Neural progenitor cell (in vitro differentiated cells): ENCODE results near the gene MARK4.

ENCODE experiments used
- CTCF ChIP-seq: fragments of 200-600 bp; sonication (generic); IDR thresholded peaks from 2 replicates; pipeline ENCODE4 v1.5.1; 2017; ENCODE audit warnings: antibody characterized with exemption, mild to moderate bottlenecking
- EZH2 ChIP-seq: fragments of 200-600 bp; sonication (generic); IDR thresholded peaks from 2 replicates; pipeline ENCODE4 v1.6.1; 2017; ENCODE audit warnings: antibody characterized with exemption, mild to moderate bottlenecking, moderate library complexity
- EZH2phosphoT487 ChIP-seq: fragments of 200-600 bp; sonication (generic); IDR thresholded peaks from 2 replicates; pipeline ENCODE4 v1.6.1; 2017; ENCODE audit warnings: antibody characterized with exemption

GRCh38 chr19:45215391-45216191 is 35.5 kb upstream of the MARK4 start:
- TF ChIP-seq EZH2 (peak; percentile 71), CTCF (no peak), EZH2phosphoT487 (no peak)
